Keratinocyte (primary cell): Measurements from ENCODE around the gene SYT8.

ENCODE experiments used
- CTCF ChIP-seq, 3 experiments: IDR thresholded peaks in 1 of 3; conservative IDR thresholded peaks in 1 of 3; optimal IDR thresholded peaks in 1 of 3; 2 replicates in 2 of 3; 3 replicates in 1 of 3; pipeline versions ENCODE3 to v1.5.1; 2011; ENCODE audit warnings: low read length in 3 of 3, mild to moderate bottlenecking in 3 of 3, moderate library complexity in 2 of 3, control low read depth in 1 of 3, inconsistent platforms in 1 of 3; ENCODE audit not compliant: insufficient read depth in 2 of 3; ENCODE audit errors: extremely low read depth in 1 of 3
- EZH2 ChIP-seq: IDR thresholded peaks from one replicate; pipeline ENCODE4 v1.6.1; 2012; ENCODE audit warnings: inconsistent platforms, mild to moderate bottlenecking, low read length, moderate library complexity

- TF ChIP-seq CTCF (optimal IDR thresholded peaks at IDR 0.05 in 1 of 3, IDR thresholded peaks at IDR 0.05 in 1 of 3, conservative IDR thresholded peaks at IDR 0.05 in 1 of 3; ENCODE audit: extremely low read depth in 1 of 3, insufficient read depth in 2 of 3, low read length in 3 of 3): no peak
- TF ChIP-seq EZH2: no peak
Measured at GRCh38 chr11:1827931-1828330, 6.9 kb upstream of the SYT8 start.
